ENCODE data around the gene SLC6A8.
"Not testable (repeated sequence)": the region's sequence is repeated elsewhere in the genome, so short reads cannot be mapped to it uniquely, and the experiment has no call there.

Gene SLC6A8

GRCh38 chrX:153727123-153727931, 39.6 kb downstream of the SLC6A8 start:
- H3K9me3 ChIP-seq (ENCODE audit: control insufficient read depth, insufficient read depth, low read length), result peaks cover 4% of the 10 kb centered on the region; the same call in 1 of the 2 replicates
- no peak overlapping the region for H3K9ac ChIP-seq (ENCODE audit: low read depth, low read length)
- H3K36me3 ChIP-seq (ENCODE audit: insufficient read depth, low read length), result peaks cover 4% of the 10 kb centered on the region; the same call in 1 of the 2 replicates
- peaks cover 21% of the 10 kb centered on the region; the same call in 1 of the 2 replicates for H3K4me1 ChIP-seq (ENCODE audit: insufficient read depth, low read length)

- Histone ChIP-seq H3K9ac (ENCODE audit: low read depth, low read length) (no peak overlapping the region), H3K4me1 (ENCODE audit: insufficient read depth, low read length) (peaks cover 21% of the 10 kb centered on the region; the same call in 1 of the 2 replicates), H3K9me3 (ENCODE audit: control insufficient read depth, insufficient read depth, low read length) (peaks cover 4% of the 10 kb centered on the region; the same call in 1 of the 2 replicates), H3K36me3 (ENCODE audit: insufficient read depth, low read length) (peaks cover 4% of the 10 kb centered on the region; the same call in 1 of the 2 replicates)
Observed at GRCh38 chrX:153728095-153728494, 40.4 kb downstream of the SLC6A8 start.

GRCh38 chrX:153728951-153729631, 41.4 kb downstream of the SLC6A8 start:
- H3K36me3 ChIP-seq (ENCODE audit: insufficient read depth, low read length), result peaks cover 4% of the 10 kb centered on the region; the same call in 1 of the 2 replicates
- H3K4me1 ChIP-seq (ENCODE audit: insufficient read depth, low read length), result peaks cover 21% of the 10 kb centered on the region; the same call in 1 of the 2 replicates
- H3K9me3 ChIP-seq (ENCODE audit: control insufficient read depth, insufficient read depth, low read length), result peaks cover 4% of the 10 kb centered on the region; the same call in 1 of the 2 replicates
- H3K9ac ChIP-seq (ENCODE audit: low read depth, low read length), result no peak overlapping the region

- not testable (repeated sequence) for H3K36me3 ChIP-seq (ENCODE audit: insufficient read depth, low read length); H3K9ac ChIP-seq (ENCODE audit: low read depth, low read length); H3K9me3 ChIP-seq (ENCODE audit: control insufficient read depth, insufficient read depth, low read length)
- peaks cover 17% of the 10 kb centered on the region; the same call in 1 of the 2 replicates for H3K4me1 ChIP-seq (ENCODE audit: insufficient read depth, low read length)
Observed at GRCh38 chrX:153730115-153730514, 42.4 kb downstream of the SLC6A8 start.

GRCh38 chrX:153731117-153731844, 43.6 kb downstream of the SLC6A8 start:
- H3K36me3 ChIP-seq (ENCODE audit: insufficient read depth, low read length), result peaks cover 4% of the 10 kb centered on the region; the same call in 1 of the 2 replicates
- H3K9ac ChIP-seq (ENCODE audit: low read depth, low read length), result no peak overlapping the region
- peaks cover 4% of the 10 kb centered on the region; the same call in 1 of the 2 replicates for H3K9me3 ChIP-seq (ENCODE audit: control insufficient read depth, insufficient read depth, low read length)
- H3K4me1 ChIP-seq (ENCODE audit: insufficient read depth, low read length), result peaks cover 13% of the 10 kb centered on the region

- Histone ChIP-seq H3K36me3 (ENCODE audit: insufficient read depth, low read length) (peaks cover 4% of the 10 kb centered on the region; the same call in 1 of the 2 replicates), H3K9me3 (ENCODE audit: control insufficient read depth, insufficient read depth, low read length) (peaks cover 4% of the 10 kb centered on the region; the same call in 1 of the 2 replicates), H3K9ac (ENCODE audit: low read depth, low read length) (no peak overlapping the region), H3K4me1 (ENCODE audit: insufficient read depth, low read length) (peaks cover 12% of the 10 kb centered on the region)
Observed at GRCh38 chrX:153731845-153732215, 44.1 kb downstream of the SLC6A8 start.

GRCh38 chrX:153732401-153732800, 44.7 kb downstream of the SLC6A8 start:
- no peak overlapping the region for H3K9ac ChIP-seq (ENCODE audit: low read depth, low read length)
- H3K9me3 ChIP-seq (ENCODE audit: control insufficient read depth, insufficient read depth, low read length), result peaks cover 4% of the 10 kb centered on the region; the same call in 1 of the 2 replicates
- H3K4me1 ChIP-seq (ENCODE audit: insufficient read depth, low read length), result peaks cover 8% of the 10 kb centered on the region
- peaks cover 7% of the 10 kb centered on the region; the same call in 1 of the 2 replicates for H3K36me3 ChIP-seq (ENCODE audit: insufficient read depth, low read length)

- Histone ChIP-seq H3K4me1 (ENCODE audit: insufficient read depth, low read length) (peaks cover 5% of the 10 kb centered on the region), H3K9me3 (ENCODE audit: control insufficient read depth, insufficient read depth, low read length) (peaks cover 4% of the 10 kb centered on the region; the same call in 1 of the 2 replicates), H3K36me3 (ENCODE audit: insufficient read depth, low read length) (peaks cover 7% of the 10 kb centered on the region; the same call in 1 of the 2 replicates), H3K9ac (ENCODE audit: low read depth, low read length) (no peak overlapping the region)
Observed at GRCh38 chrX:153733651-153734240, 46.0 kb downstream of the SLC6A8 start.

- Histone ChIP-seq H3K9me3 (ENCODE audit: control insufficient read depth, insufficient read depth, low read length) (peaks cover 4% of the 10 kb centered on the region; the same call in 1 of the 2 replicates), H3K9ac (ENCODE audit: low read depth, low read length) (no peak overlapping the region), H3K4me1 (ENCODE audit: insufficient read depth, low read length) (peaks cover 5% of the 10 kb centered on the region), H3K36me3 (ENCODE audit: insufficient read depth, low read length) (peaks cover 7% of the 10 kb centered on the region; the same call in 1 of the 2 replicates)
Observed at GRCh38 chrX:153734871-153735270, 47.1 kb downstream of the SLC6A8 start.

- peaks cover 7% of the 10 kb centered on the region; the same call in 1 of the 2 replicates for H3K36me3 ChIP-seq (ENCODE audit: insufficient read depth, low read length)
- no peak overlapping the region for H3K9ac ChIP-seq (ENCODE audit: low read depth, low read length)
- H3K9me3 ChIP-seq (ENCODE audit: control insufficient read depth, insufficient read depth, low read length), result peaks cover 4% of the 10 kb centered on the region; the same call in 1 of the 2 replicates
- H3K4me1 ChIP-seq (ENCODE audit: insufficient read depth, low read length), result peaks cover 5% of the 10 kb centered on the region
Observed at GRCh38 chrX:153735274-153735673, 47.5 kb downstream of the SLC6A8 start.

- peaks cover 4% of the 10 kb centered on the region; the same call in 1 of the 2 replicates for H3K9me3 ChIP-seq (ENCODE audit: control insufficient read depth, insufficient read depth, low read length)
- H3K36me3 ChIP-seq (ENCODE audit: insufficient read depth, low read length), result peaks cover 7% of the 10 kb centered on the region; the same call in 1 of the 2 replicates
- peaks cover 5% of the 10 kb centered on the region for H3K4me1 ChIP-seq (ENCODE audit: insufficient read depth, low read length)
- no peak overlapping the region for H3K9ac ChIP-seq (ENCODE audit: low read depth, low read length)
Observed at GRCh38 chrX:153736071-153736820, 48.5 kb downstream of the SLC6A8 start.

- no peak overlapping the region for H3K9ac ChIP-seq (ENCODE audit: low read depth, low read length)
- peaks cover 5% of the 10 kb centered on the region for H3K4me1 ChIP-seq (ENCODE audit: insufficient read depth, low read length)
- H3K36me3 ChIP-seq (ENCODE audit: insufficient read depth, low read length), result peaks cover 3% of the 10 kb centered on the region; the same call in 1 of the 2 replicates
- H3K9me3 ChIP-seq (ENCODE audit: control insufficient read depth, insufficient read depth, low read length), result peaks cover 2% of the 10 kb centered on the region; the same call in 1 of the 2 replicates
Observed at GRCh38 chrX:153736871-153737441, 49.2 kb downstream of the SLC6A8 start.

Measured in ES-I3 (cell line).